Lung (tissue), 12 donors: ENCODE results near the gene SH3PXD2B. TPM values are rescaled to one million over a fixed set of nuclear protein-coding genes. Genes with fewer than 3 reads are reported as not detected.

Experiments used
- ATAC-seq: fragments of 200-7000 bp; cut with Tn5 transposase; one replicate; pipeline ENCODE4 v1.9.1; 2020; ENCODE audit warnings: moderate number of reproducible peaks; ENCODE audit not compliant: insufficient read depth, low FRiP score
- DNase-seq, 3 donors: peaks; one replicate each; pipeline ENCODE4 v3.0.0-alpha.2; 2013 to 2017
- H3K27ac ChIP-seq, 2 donors: one replicate each; pipeline ENCODE4 v1.5.1; 2013; ENCODE audit warnings: mild to moderate bottlenecking in 2 of 2, moderate library complexity in 2 of 2, control low read depth in 1 of 2, inconsistent platforms in 1 of 2, low read depth in 1 of 2, low read length in 1 of 2
- H3K27me3 ChIP-seq, 3 donors: one replicate each; pipeline ENCODE4 v1.5.1; 2013; ENCODE audit warnings: low read length in 2 of 3; ENCODE audit not compliant: control insufficient read depth in 3 of 3, insufficient read depth in 3 of 3
- H3K36me3 ChIP-seq, 4 donors: one replicate each; pipeline ENCODE4 v1.5.1; 2013; ENCODE audit warnings: low read length in 4 of 4, mild to moderate bottlenecking in 1 of 4, moderate library complexity in 1 of 4; ENCODE audit not compliant: control insufficient read depth in 4 of 4, insufficient read depth in 4 of 4
- H3K4me1 ChIP-seq, 5 donors: one replicate each; pipeline ENCODE4 v1.5.1; 2013; ENCODE audit warnings: low read length in 5 of 5, mild to moderate bottlenecking in 2 of 5, moderate library complexity in 1 of 5; ENCODE audit not compliant: control insufficient read depth in 5 of 5, insufficient read depth in 5 of 5
- H3K4me3 ChIP-seq: one replicate; pipeline ENCODE4 v1.5.1; 2013; ENCODE audit warnings: mild to moderate bottlenecking, control low read depth, moderate library complexity
- H3K9ac ChIP-seq, 2 donors: one replicate each; pipeline ENCODE4 v1.5.1; 2013; ENCODE audit warnings: low read length in 2 of 2, control low read depth in 1 of 2; ENCODE audit not compliant: insufficient read depth in 1 of 2
- H3K9me3 ChIP-seq, 4 donors: one replicate each; pipeline ENCODE4 v1.5.1; 2013; ENCODE audit warnings: low read length in 3 of 4, mild to moderate bottlenecking in 1 of 4, moderate library complexity in 1 of 4; ENCODE audit not compliant: control insufficient read depth in 4 of 4, insufficient read depth in 3 of 4
- WGBS, 2 donors: extraction: QIAGEN DNeasy Blood & Tissue Kit; methylation state at CpG; one replicate each; pipeline ENCODE4 v1.1.7; 2013; 5-methylcytosine and 5-hydroxymethylcytosine counted together
- polyA plus RNA-seq, 2 donors: library from polyadenylated mRNA; stranded (reverse); fragments of 200-250 nt; gene quantifications; one replicate each; pipeline ENCODE4 v1.2.1, GENCODE V29; 2013
- total RNA-seq, 2 donors: library from RNA; depleted of rRNA in 1 of 2; stranded (reverse); fragments of >200 nt in 1 of 2; gene quantifications; one replicate each; pipeline ENCODE4 v1.2.1, GENCODE V29; 2014 to 2021
- TF ChIP-seq, protein P1 (sequence below): IDR thresholded peaks from 2 replicates; pipeline ENCODE4 v1.5.1; 2012; ENCODE audit warnings: mild to moderate bottlenecking; ENCODE audit errors: control extremely low read depth, extremely low read depth
- donor health status: control.
- donor health status: control.
- donor health status: Bipolar disorder and iron deficiency.
- donor health status: healthy.
- donor health status: DM: yes; HTN: yes; CAD: no.

SH3PXD2B gene
- total and polyA plus RNA-seq, 4 donors, result 8.0 to 56.0 (median 21.4) TPM

DNA sequence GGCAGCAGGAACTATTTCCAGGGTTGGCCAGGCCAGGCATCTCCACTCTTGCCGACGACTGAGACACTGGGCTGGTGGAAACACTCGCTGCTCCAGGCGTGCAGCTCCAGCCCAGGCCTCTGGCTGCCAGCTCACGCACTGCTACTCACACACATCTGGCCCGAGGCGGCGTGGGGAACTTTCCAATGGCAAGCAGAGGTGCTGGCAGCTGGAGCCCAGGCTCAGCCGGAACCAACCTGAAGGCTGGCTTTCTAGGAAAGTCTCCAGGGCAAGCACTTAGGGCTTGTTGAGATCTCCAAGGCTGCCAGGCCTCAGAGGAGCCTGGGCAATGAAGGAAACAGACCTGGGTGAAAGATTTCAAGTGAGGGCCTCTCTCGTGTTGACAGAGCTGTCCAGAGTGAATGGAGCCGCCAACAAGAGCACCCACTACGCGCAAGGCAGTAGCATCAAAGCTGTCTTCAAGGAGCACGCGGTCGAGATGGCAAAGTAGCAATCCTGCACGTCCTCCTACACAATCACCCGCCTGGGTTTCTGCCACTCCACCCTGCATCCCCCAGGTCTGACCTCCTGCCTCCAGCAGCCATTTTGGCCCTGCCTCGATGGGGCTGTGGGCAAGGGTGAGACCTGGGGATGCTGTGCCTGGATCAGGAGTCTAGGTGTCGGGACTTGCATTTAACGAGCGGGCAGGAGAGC, 14.4 kb downstream of the SH3PXD2B start:
- H3K9ac ChIP-seq, result no peak overlapping the region
- ATAC-seq (peak; percentile 22), DNase-seq (no peak)
- no peak overlapping the region for H3K4me3 ChIP-seq
- TF ChIP-seq, protein P1, sequence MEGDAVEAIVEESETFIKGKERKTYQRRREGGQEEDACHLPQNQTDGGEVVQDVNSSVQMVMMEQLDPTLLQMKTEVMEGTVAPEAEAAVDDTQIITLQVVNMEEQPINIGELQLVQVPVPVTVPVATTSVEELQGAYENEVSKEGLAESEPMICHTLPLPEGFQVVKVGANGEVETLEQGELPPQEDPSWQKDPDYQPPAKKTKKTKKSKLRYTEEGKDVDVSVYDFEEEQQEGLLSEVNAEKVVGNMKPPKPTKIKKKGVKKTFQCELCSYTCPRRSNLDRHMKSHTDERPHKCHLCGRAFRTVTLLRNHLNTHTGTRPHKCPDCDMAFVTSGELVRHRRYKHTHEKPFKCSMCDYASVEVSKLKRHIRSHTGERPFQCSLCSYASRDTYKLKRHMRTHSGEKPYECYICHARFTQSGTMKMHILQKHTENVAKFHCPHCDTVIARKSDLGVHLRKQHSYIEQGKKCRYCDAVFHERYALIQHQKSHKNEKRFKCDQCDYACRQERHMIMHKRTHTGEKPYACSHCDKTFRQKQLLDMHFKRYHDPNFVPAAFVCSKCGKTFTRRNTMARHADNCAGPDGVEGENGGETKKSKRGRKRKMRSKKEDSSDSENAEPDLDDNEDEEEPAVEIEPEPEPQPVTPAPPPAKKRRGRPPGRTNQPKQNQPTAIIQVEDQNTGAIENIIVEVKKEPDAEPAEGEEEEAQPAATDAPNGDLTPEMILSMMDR, result no peak
- no peaks in the 10 kb centered on the region for H3K9me3 ChIP-seq
- H3K27me3 ChIP-seq, result no peaks in the 10 kb centered on the region
- H3K36me3 ChIP-seq, result no peaks in the 10 kb centered on the region
- peaks cover 0 to 39% (median 27%) of the 10 kb centered on the region in 5 donors for H3K4me1 ChIP-seq
- no peak overlapping the region for H3K27ac ChIP-seq
- WGBS, 2 donors, result 67 to 94% methylated on average over 21 to 22 of the region's 22 CpGs

DNA sequence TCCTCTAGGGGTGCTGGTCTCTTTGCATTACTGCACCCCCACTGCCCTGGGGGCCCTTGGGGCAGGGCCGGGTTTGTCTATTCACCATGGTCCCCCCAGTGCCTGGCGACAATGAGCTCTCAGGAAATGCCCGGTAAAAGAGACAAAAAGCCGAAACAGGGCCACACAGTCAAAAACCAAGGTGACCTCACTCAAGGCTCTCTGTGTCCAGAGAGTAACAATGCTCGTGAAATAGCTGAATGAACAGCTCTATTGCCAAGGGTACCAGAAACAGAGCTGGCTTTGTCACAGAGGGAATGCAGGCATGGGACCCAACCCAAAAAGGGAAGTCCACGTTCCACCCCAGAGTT, 16.0 kb downstream of the SH3PXD2B start:
- H3K36me3 ChIP-seq, result no peaks in the 10 kb centered on the region
- no peak for DNase-seq
- H3K9me3 ChIP-seq, result no peaks in the 10 kb centered on the region
- TF ChIP-seq, protein P1, result no peak
- no peak overlapping the region for H3K4me3 ChIP-seq
- ATAC-seq, result no peak
- no peaks in the 10 kb centered on the region for H3K27me3 ChIP-seq
- 60 to 70% methylated on average over 6 of the region's 6 CpGs for WGBS, 2 donors
- no peak overlapping the region for H3K9ac ChIP-seq
- no peak overlapping the region for H3K27ac ChIP-seq
- peaks cover 0 to 41% (median 20%) of the 10 kb centered on the region in 5 donors for H3K4me1 ChIP-seq

DNA sequence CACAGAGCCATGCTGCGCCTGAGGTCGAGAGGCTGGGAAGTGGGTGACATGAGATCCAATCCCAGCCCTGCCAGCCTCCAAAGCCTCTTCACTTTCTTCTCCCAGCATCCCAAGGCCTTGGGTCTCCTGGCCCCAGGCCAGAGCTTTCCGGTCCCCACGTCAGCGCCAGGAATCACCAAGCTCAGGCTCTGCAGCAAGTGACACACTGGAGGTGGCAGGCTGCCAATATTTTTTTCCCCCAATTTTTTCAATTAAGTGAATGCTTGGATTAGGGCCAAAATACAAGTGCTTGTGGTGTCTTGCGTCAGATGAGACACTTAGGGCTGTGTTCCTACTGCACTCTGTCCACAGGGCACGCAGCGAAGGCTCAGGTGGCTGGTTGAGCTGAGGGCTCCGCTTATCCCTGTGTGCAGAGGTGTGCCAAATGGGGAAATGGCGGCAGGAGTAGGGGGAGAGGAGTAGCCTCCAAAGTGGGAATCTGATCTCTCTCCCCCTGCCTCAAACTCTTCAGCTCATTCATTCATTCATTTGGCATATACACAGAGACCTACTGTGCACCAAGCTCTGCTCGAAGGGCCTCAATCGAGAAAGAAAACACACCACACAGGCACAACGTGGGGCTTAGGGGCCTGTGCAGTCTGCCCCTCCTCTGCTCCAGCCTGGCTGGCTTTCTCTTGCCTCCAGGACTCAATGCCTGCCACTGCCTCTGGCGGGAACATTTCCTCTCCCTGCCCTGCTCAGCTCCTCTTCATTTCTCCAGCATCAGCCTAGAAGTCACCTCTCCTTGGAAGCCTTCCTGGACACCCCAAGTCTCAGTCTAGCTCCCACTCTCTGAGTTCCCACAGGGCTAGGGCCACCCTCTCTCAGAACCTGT, 16.6 kb downstream of the SH3PXD2B start:
- DNase-seq, result peak; percentile 94 to 95 (median 95)
- no peaks in the 10 kb centered on the region for H3K36me3 ChIP-seq
- H3K9ac ChIP-seq, result no peak overlapping the region
- H3K27me3 ChIP-seq, result no peaks in the 10 kb centered on the region
- no peak overlapping the region for H3K4me3 ChIP-seq
- 41 to 43% methylated on average over 14 of the region's 14 CpGs for whole genome bisulfite sequencing, 2 donors
- ATAC-seq, result peak; percentile 61
- no peaks in the 10 kb centered on the region for H3K9me3 ChIP-seq
- peak overlapping the region in 1 of 2 donors; percentile 57 for H3K27ac ChIP-seq
- H3K4me1 ChIP-seq, result peaks cover 0 to 39% (median 18%) of the 10 kb centered on the region in 5 donors
- TF ChIP-seq, protein P1, result no peak
